HG03175 (cell line): ENCODE results near the gene KRT72.

Source experiments
- ATAC-seq: cut with Tn5 transposase; IDR thresholded peaks from one replicate; pipeline ENCODE4 v1.9.1; 2021; ENCODE audit warnings: mild to moderate bottlenecking, moderate library complexity; ENCODE audit not compliant: unreplicated experiment

The KRT72 gene

DNA sequence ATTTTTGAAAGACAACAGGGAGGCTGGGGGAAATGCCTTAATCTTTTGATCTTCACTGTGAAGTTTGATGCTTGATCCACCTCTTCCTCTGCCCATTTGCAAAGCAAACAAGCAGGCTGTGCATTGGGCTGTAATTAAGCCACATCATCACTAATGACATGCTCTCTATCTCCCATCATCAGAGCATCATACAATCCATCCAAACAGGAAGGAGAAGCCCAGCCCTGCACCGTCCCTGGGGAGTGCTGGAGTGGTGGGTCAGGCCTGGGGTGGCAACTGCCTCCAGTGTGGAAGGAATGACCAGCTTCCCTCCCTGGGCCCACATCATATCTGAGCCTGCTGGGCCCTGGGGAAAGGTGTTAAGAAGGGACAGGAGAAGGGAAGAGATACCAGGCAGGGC is 20.8 kb downstream of the KRT72 start:
- ATAC-seq, result no peak

DNA sequence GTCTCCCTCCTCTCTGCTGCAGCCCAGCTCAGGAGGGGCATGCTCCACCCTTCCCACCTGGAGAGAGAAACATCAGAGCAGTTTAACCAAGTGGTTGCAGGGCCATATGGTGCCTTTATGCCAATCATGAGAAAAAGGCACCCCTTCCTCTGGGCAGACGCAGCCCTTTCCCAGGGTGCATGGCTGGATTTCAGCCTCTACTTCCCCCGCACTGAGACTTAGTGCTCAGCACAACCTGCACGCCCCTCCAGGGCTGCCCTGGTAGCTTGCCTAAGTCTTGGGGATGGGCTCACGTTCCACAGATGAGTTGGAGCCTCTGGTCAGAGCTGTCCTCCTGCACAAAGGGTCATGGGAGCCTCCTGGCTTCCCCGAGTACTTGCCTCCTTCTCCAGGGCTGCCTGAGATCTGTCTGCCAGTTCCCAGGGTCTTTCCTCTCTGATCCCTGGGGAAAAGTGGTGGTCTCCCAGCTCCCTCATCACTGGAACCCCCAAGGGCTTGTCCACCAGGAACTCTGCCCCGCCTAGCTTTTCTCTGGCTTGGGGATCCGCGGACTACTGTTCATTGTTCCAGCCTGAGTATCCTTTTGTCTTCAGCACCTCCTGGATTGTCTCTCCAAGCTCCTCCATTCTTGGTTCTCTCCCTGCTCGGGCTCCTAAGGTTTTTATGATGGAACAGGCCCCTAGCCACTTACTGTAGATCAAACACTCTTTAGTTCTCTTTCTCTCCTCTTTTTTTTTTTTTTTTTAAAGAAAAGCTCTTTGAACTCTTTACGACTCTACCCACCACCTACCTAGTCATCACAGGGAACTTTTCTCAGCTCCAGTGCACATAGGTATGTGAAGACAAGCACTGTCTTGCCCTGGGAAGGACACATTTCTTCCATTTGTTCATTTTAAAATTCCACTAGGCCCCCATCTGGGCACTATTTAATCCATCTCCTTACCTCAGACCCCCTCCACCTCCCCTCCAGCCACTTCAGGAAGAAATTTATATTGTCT is 21.5 kb downstream of the KRT72 start:
- no peak for ATAC-seq

- no peak for ATAC-seq
Measured at GRCh38 chr12:52578469-52578868, 22.8 kb downstream of the KRT72 start.

GRCh38 chr12:52577316-52577715 is 23.9 kb downstream of the KRT72 start:
- ATAC-seq, result no peak

DNA sequence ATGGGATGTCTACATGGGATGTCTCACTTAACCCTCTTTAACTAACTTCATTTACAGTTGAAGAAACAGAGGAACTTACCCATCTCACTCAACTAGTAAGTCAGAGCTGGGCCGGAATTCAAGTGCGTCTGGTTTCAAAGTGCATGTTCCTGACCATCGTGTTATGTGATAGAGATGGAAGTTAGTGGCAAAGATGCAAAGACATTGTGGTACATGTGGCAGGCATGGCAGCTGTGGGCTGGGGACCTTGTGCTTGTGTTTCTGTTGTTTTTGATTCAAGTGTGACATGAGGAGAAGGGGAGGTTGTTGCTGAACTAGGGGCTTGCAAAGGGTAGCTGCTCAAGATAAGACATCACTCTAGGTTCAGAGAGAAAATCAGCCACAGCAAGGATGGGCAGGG is 25.3 kb downstream of the KRT72 start:
- no peak for ATAC-seq

GRCh38 chr12:52575256-52575655 is 26.0 kb downstream of the KRT72 start:
- ATAC-seq, result no peak

GRCh38 chr12:52573743-52574142 is 27.5 kb downstream of the KRT72 start, which contains the start of gene KRT74:
Gene KRT74, minus strand, starts transcription at chr12:52573843. Its CDS starts 66 bp downstream, at chr12:52573777.
- ATAC-seq, result no peak

- ATAC-seq, result no peak
Measured at GRCh38 chr12:52573306-52573705, 28.0 kb downstream of the KRT72 start.

- ATAC-seq, result no peak
Measured at GRCh38 chr12:52570511-52570910, 30.8 kb downstream of the KRT72 start.

- no peak for ATAC-seq
Measured at GRCh38 chr12:52568111-52568510, 33.2 kb downstream of the KRT72 start.

- no peak for ATAC-seq
Measured at GRCh38 chr12:52566847-52567291, 34.4 kb downstream of the KRT72 start.

- ATAC-seq, result no peak
Measured at GRCh38 chr12:52564582-52564981, 36.7 kb downstream of the KRT72 start.

DNA sequence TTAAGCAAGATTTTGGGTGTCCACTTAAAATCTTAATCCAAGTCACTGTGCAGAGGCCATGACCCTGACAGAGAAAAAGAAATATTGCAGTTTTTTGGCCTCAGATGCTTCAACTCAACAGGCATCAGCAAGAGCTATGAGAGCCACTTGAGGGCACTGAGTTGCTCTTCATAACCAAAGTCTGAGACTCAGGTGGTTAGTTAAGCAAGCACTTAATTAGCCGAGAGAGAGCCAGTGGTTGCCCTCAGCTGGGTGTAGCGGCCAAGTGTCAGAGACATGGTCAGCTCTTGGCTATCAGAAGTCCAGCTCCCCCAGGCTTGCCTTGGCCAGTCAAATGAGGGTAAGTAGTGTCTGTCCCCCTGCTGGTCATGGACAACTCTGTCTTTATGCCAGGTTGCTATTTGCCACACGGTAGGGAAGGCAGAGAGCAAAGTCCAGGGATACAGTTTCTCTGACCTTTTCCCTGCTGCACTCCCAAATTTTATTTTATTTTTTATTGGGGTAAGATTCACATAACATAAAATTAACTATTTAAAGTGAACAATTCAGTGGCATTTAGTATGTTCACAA is 39.3 kb downstream of the KRT72 start:
- ATAC-seq, result no peak

GRCh38 chr12:52559979-52560378 is 41.3 kb downstream of the KRT72 start:
- ATAC-seq, result no peak

DNA sequence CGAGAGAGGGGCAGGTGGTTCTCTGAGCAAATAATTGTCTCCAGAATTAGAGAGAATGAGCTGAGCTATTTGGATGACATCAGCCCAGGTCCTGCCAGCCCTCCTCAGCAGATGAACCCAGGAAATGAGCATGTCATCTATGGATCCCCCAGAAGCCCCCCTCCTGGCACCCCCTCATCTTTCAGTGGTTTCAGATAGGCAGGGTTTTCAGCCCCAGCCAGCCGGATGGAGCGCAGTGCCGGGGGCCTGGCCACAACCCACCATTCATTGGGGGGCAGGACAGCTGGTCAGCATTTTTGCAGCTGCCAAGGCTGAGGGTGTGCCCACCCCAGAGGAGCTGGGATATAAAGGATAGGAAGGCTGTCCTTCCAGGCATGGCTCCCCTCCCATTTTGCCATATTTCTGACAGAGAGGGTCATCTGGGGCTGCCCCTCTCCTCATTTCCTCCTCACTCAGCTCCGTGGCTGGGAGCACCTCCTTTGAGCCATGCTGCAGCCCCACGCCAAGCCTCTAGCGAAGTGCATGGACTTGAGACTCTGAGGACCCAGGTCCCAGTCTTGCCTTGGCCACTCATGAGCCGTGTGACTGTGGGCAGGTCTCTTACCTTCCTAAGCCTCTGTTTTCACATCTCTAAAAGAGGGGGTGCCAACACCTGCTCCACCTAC is 42.4 kb downstream of the KRT72 start:
- ATAC-seq, result no peak

GRCh38 chr12:52557476-52557875 is 43.8 kb downstream of the KRT72 start:
- no peak for ATAC-seq

DNA sequence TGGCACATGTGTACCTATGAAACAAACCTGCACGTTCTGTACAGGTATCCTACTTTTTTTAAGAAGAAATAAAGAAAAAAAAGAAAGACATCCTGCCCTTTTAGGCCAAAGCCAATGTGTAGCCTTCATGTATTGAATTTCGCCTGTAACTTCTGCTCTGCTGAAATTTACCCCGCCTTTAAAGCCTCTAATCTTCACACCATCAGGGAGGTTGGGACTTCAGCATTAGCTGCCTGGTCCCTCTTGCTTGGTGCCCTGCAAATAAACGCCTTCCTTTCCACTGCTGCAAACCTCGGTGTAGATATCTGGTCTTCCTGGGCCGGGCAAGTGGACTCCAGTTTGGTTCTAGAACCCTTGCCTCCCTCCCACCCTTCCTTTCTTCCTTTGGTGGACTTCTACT is 45.7 kb downstream of the KRT72 start:
- ATAC-seq, result no peak

DNA sequence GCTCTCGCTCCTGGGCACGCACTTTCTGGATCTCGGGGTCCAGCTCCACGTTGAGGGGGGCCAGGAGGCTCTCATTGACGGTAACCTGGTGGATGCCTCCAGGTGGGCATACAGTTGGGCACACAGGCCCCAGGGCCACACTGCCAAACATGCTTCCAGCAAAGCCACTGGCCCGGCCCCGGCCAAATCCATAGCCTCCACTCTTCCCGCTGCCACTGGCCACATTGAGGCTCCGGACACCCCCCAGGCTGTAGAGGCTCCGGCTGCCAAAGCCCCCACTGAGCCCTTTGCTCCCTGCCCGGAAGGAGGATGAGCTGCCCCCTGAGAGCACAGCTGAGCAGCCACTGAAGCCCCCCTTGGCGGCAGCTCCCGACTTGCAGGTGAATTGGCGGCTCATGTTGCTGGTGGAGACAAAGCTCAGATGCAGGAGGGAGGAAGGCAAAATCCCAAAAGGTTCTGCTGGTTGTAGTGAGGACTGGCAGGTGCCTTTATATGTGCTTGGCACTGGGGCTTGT is 48.5 kb downstream of the KRT72 start, which contains the start of gene KRT71:
Gene KRT71 (minus strand): TSS at position 465 of the 515 bp plus-strand sequence. CDS start 68 bp downstream, at position 397.
- no peak for ATAC-seq

DNA sequence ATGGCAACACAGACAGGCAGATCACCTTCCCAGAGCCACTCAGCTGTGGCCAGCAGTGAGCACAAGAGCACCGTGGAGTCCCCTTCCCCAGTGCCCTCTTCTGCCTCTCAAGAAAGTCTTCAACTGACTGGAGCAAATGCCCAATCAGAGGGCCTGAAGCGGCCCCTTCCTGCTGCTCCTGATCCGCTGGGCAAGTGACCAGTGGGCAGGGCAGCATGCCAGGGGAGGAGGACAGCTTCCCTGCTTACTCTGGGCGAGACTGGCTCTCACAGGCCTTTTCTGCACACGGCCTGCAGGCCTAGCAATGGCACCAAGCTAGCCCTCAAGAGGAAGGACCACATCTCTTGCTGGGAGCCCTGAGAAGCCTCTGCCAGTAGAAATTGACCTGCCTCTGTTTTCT is 49.2 kb downstream of the KRT72 start:
- no peak for ATAC-seq

DNA sequence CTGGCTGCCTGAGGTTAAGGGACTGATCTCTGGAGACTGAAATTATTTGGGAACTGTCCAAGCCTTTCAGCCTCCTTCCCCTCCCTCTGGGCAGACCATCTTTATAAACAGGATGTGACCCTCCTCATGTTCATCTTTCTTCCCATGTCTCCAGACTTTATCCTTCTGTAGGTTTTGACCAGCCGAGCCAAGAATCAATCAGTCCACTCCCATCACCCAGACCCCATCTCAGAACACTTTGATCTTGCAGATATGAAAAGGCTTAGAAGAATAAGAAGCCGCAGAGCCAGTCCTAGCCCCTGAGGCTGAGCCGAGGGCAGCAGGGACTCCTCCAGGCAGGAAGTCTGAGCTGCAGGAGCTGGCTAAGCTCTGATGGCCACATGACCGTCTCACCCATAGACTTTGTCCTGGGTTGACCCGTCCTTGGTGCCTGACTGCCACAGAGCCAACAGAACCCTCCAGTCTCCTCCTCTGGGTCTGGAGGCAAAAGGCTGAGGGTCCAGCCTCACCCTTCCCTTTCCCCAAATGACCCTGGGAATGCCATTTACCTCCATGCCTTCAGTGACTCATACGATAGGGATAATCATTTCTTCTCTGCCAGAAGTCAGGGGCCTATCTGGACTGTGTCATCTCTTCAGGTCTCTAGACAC is 49.9 kb downstream of the KRT72 start:
- no peak for ATAC-seq

GRCh38 chr12:52546126-52546525 is 55.1 kb downstream of the KRT72 start:
- no peak for ATAC-seq
